Left lung (tissue), 10 donors: Measurements from ENCODE around the gene IL10RA. TPM values are rescaled to one million over a fixed set of nuclear protein-coding genes. Genes with fewer than 3 reads are reported as not detected.
A peak's percentile ranks its signal among the peaks of the same experiment; 100 is the strongest.

ENCODE experiments used
- ATAC-seq: fragments of 200-7000 bp; cut with Tn5 transposase; one replicate; pipeline ENCODE4 v1.9.1; 2020; ENCODE audit warnings: moderate library complexity
- DNase-seq, 4 donors: peaks; one replicate each; pipeline ENCODE4 v3.0.0-alpha.2; 2013 to 2020
- H3K27ac ChIP-seq, 2 donors: fragments of 200-600 bp; sonication (generic) in 1 of 2; one replicate each; pipeline versions ENCODE4 v1.5.0 to v1.8.0; 2020 to 2021
- H3K27me3 ChIP-seq, 2 donors: fragments of 200-600 bp; sonication (generic) in 1 of 2; one replicate each; pipeline versions ENCODE4 v1.5.0 to v1.8.0; 2020 to 2021
- H3K36me3 ChIP-seq, 2 donors: fragments of 200-600 bp; sonication (generic) in 1 of 2; one replicate each; pipeline versions ENCODE4 v1.5.0 to v1.8.0; 2020 to 2021
- H3K4me1 ChIP-seq, 2 donors: fragments of 200-600 bp; one replicate each; pipeline ENCODE4 v1.8.0; 2021
- H3K4me3 ChIP-seq, 2 donors: fragments of 200-600 bp; sonication (generic) in 1 of 2; one replicate each; pipeline versions ENCODE4 v1.5.0 to v1.8.0; 2020 to 2021; ENCODE audit warnings: mild to moderate bottlenecking in 1 of 2
- H3K9me3 ChIP-seq, 2 donors: fragments of 200-600 bp; sonication (generic) in 1 of 2; one replicate each; pipeline versions ENCODE4 v1.5.0 to v1.8.0; 2020 to 2021
- intact Hi-C, 2 donors: fragments of 100-400 bp; cut with DNase I; formaldehyde crosslinking; loops; one replicate each; pipeline versions ENCODE4 v1.11.2 to v1.14.2; 2022
- polyA plus RNA-seq, 6 donors: library from polyadenylated mRNA; unstranded; fragments of 120-200 nt; gene quantifications; one replicate each; pipeline ENCODE4 v1.2.1, GENCODE V29; 2013; ENCODE audit not compliant: insufficient read length in 6 of 6
- total RNA-seq, 2 donors: library from RNA; stranded (reverse); fragmentation: NEBNext Ultra II Directional; extraction: Animal tissue kit (Norgen Biotek cat#: 25700); gene quantifications; one replicate each; pipeline ENCODE4 v1.2.1, GENCODE V29; 2021
- TF ChIP-seq, protein P1 (sequence below), 2 donors: fragments of 200-600 bp; sonication (generic) in 1 of 2; IDR thresholded peaks; one replicate each; pipeline versions ENCODE4 v1.5.0 to v1.8.0; 2021; ENCODE audit warnings: antibody characterized with exemption in 2 of 2
- donor health status: DM: no; HTN: yes; CAD: no.
- donor health status: DM: no; HTN: no; CAD: no.

IL10RA gene
- total and polyA plus RNA-seq, 8 donors = 4.0 to 56.8 (median 6.0) TPM

GRCh38 chr11:117970400-117971024 is 15.7 kb upstream of the IL10RA start:
- Histone ChIP-seq H3K27me3 (no peaks in the 10 kb centered on the region), H3K4me1 (peaks cover 11 to 48% of the 10 kb centered on the region in 2 donors), H3K27ac (peak overlapping the region in 1 of 2 donors; percentile 51), H3K9me3 (no peaks in the 10 kb centered on the region), H3K36me3 (no peaks in the 10 kb centered on the region), H3K4me3 (no peak overlapping the region)
- intact Hi-C loops = no loop called here
- TF ChIP-seq, protein P1, sequence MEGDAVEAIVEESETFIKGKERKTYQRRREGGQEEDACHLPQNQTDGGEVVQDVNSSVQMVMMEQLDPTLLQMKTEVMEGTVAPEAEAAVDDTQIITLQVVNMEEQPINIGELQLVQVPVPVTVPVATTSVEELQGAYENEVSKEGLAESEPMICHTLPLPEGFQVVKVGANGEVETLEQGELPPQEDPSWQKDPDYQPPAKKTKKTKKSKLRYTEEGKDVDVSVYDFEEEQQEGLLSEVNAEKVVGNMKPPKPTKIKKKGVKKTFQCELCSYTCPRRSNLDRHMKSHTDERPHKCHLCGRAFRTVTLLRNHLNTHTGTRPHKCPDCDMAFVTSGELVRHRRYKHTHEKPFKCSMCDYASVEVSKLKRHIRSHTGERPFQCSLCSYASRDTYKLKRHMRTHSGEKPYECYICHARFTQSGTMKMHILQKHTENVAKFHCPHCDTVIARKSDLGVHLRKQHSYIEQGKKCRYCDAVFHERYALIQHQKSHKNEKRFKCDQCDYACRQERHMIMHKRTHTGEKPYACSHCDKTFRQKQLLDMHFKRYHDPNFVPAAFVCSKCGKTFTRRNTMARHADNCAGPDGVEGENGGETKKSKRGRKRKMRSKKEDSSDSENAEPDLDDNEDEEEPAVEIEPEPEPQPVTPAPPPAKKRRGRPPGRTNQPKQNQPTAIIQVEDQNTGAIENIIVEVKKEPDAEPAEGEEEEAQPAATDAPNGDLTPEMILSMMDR (IDR thresholded peaks at IDR 0.05) = no peak
- peak; percentile 73 for ATAC-seq
- peak in 1 of 4 donors; percentile 47 for DNase-seq

- H3K9me3 ChIP-seq = no peaks in the 10 kb centered on the region
- H3K4me3 ChIP-seq = no peak overlapping the region
- no peak overlapping the region for H3K27ac ChIP-seq
- peaks cover 11 to 48% of the 10 kb centered on the region in 2 donors for H3K4me1 ChIP-seq
- TF ChIP-seq, protein P1 (IDR thresholded peaks at IDR 0.05) = no peak
- ATAC-seq (no peak), DNase-seq (no peak)
- intact Hi-C loops = no loop called here
- no peaks in the 10 kb centered on the region for H3K27me3 ChIP-seq
- no peaks in the 10 kb centered on the region for H3K36me3 ChIP-seq
Measured at GRCh38 chr11:117972044-117972443, 14.2 kb upstream of the IL10RA start.

GRCh38 chr11:117972629-117973502 is 13.3 kb upstream of the IL10RA start:
- no peaks in the 10 kb centered on the region for H3K27me3 ChIP-seq
- H3K9me3 ChIP-seq = no peaks in the 10 kb centered on the region
- H3K4me3 ChIP-seq = no peak overlapping the region
- H3K4me1 ChIP-seq = peaks cover 11 to 54% of the 10 kb centered on the region in 2 donors
- ATAC-seq = peak; percentile 74
- H3K27ac ChIP-seq = peak overlapping the region in 1 of 2 donors; percentile 57
- TF ChIP-seq, protein P1 (IDR thresholded peaks at IDR 0.05) = no peak
- no peaks in the 10 kb centered on the region for H3K36me3 ChIP-seq
- peak in 2 of 4 donors; percentile 30 to 39 for DNase-seq
- intact Hi-C loops = no loop called here

GRCh38 chr11:117973503-117973860 is 12.7 kb upstream of the IL10RA start:
- Histone ChIP-seq H3K27ac (peak overlapping the region in 1 of 2 donors; percentile 57), H3K4me3 (no peak overlapping the region), H3K27me3 (no peaks in the 10 kb centered on the region), H3K36me3 (no peaks in the 10 kb centered on the region), H3K4me1 (peaks cover 11 to 55% of the 10 kb centered on the region in 2 donors), H3K9me3 (no peaks in the 10 kb centered on the region)
- intact Hi-C loops = no loop called here
- DNase-seq (no peak), ATAC-seq (peak; percentile 14)
- TF ChIP-seq, protein P1 (IDR thresholded peaks at IDR 0.05) = no peak

- intact Hi-C loops = no loop called here
- Histone ChIP-seq H3K27me3 (no peaks in the 10 kb centered on the region), H3K4me3 (no peak overlapping the region), H3K4me1 (peaks cover 16 to 62% of the 10 kb centered on the region in 2 donors), H3K36me3 (no peaks in the 10 kb centered on the region), H3K9me3 (no peaks in the 10 kb centered on the region), H3K27ac (no peak overlapping the region)
- TF ChIP-seq, protein P1 (IDR thresholded peaks at IDR 0.05) = no peak
- no peak for ATAC-seq
- DNase-seq = no peak
Measured at GRCh38 chr11:117976445-117976844, 9.7 kb upstream of the IL10RA start.
